Gastrocnemius medialis (tissue), 4 donors: Measurements from ENCODE around the gene PLA2G4D.

ENCODE experiments used
- CTCF ChIP-seq, 5 experiments: fragments of 450-650 bp in 3 of 5; fragments of 200-600 bp in 2 of 5; sonication (generic) in 2 of 5; IDR thresholded peaks in 4 of 5; conservative IDR thresholded peaks in 1 of 5; 1 replicate in 4 of 5; 2 replicates in 1 of 5; pipeline ENCODE4 v1.5.1; 2016 to 2019; ENCODE audit warnings: antibody characterized with exemption in 5 of 5, mild to moderate bottlenecking in 3 of 5, moderate library complexity in 3 of 5
- POLR2A ChIP-seq, 2 donors: fragments of 450-650 bp; IDR thresholded peaks; one replicate each; pipeline ENCODE4 v1.6.1; 2017; ENCODE audit warnings: antibody characterized with exemption in 2 of 2, mild to moderate bottlenecking in 2 of 2, moderate library complexity in 2 of 2

GRCh38 chr15:42021593-42021992, 72.8 kb downstream of the PLA2G4D start:
- TF ChIP-seq CTCF (IDR thresholded peaks at IDR 0.05 in 4 of 5, conservative IDR thresholded peaks at IDR 0.05 in 1 of 5) (no peak), POLR2A (IDR thresholded peaks at IDR 0.05) (no peak)
